ENCODE measurements around the gene LMOD2.

Gene LMOD2

DNA sequence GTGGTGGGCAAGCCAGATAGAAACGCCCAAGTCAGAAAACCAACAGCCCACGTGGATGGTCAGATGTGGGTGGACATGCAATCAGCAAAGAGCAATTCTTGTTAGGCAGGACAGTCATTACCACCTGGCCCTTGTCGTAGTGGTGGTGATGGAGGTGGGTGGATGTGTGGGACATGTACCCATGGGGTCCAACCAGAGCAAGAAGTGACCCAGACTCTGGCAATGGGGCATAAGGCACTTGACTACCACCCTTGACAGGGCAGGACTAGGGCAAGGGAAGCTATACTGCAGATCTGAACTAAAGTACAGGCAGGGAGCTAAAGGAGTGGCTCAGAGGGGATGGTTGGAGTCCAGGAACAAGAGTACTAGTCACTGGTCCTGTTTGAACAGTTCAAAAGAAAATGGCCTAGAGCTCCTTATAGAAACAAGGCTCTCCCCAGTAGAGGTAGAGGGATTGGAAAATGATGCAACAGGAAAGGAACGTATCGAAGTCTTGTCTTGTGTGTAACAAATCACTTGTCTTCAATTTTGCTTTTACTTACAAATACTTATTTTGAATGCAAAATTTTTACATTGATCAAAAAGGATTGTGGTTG lies 17.6 kb downstream of the LMOD2 start:
- no peak for DNase-seq (ENCODE audit: low spot score)

DNA sequence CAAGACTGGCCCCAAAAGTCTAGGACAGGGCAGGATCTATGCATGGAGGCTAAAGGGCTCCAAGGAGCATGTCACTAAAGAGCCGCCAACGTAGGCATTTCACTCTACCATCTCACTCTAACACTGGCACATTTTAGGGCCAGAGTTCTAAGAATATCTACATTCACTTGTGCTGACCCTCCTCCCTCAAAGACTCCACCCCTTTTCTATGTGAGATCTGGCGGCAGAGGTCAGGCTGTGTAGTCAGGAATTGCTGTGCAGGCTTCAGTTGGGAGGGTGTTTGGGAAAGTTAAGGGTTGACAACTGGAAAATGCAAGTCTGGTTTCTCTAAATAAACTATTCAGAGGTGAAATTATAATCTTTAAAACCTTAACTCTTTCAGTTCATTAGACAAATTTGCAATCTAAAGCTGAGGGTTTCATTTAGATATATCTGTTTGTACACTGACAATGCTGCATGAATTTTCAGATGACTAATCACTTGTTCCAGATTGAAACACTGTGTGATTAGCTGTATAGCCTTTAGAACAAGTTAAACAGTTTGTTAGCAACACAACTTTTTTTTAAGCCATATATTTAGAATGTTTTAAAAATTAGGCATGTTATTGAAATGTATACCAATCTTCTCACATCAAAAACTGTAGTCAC lies 18.2 kb downstream of the LMOD2 start:
- no peak for DNase-seq (ENCODE audit: low spot score)

GRCh38 chr7:123674399-123675180 lies 18.9 kb downstream of the LMOD2 start:
- DNase-seq (ENCODE audit: low spot score) = no peak

- DNase-seq (ENCODE audit: low spot score) = no peak
Measured at GRCh38 chr7:123675181-123675473, 19.5 kb downstream of the LMOD2 start.

GRCh38 chr7:123677061-123677715 lies 21.5 kb downstream of the LMOD2 start:
- DNase-seq (ENCODE audit: low spot score) = no peak

- no peak for DNase-seq (ENCODE audit: low spot score)
Measured at GRCh38 chr7:123679614-123680013, 23.9 kb downstream of the LMOD2 start.

DNA sequence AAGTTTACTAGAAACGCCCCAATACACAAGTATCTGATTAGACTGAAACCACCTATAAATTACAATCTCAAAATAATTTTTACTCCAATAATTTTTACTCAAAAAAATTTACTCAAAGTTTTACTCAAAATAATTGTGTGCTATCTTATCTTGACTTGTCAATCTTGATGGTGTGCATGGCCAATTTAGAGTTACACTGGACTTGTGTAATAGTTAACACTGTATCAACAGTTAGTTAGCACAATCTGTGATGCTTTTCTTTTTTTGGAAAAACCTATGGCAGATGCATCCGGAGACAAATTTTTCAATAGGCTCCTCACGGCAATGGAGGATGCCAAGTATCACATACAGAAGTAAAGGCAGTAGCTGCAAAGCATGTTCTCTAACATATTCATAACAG lies 24.9 kb downstream of the LMOD2 start:
- no peak for DNase-seq (ENCODE audit: low spot score)

DNA sequence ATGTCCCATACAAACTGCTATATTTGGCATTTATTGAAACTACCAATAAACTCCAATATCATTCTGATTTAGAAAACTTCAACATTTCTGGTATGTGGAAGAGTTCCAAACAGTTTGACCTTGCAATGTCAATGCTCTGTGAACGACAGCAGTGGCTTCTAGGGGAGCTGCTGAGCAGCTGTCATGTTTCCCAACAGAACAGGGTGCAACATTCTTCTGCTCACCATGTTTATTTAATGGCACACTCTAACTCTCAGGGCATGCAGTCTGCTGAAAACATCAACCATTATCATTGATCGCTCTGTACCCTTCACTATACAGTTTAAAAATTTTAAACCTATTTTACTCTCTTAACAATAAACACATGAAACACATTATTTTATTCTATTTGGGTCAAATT lies 25.9 kb downstream of the LMOD2 start:
- DNase-seq (ENCODE audit: low spot score) = no peak

DNA sequence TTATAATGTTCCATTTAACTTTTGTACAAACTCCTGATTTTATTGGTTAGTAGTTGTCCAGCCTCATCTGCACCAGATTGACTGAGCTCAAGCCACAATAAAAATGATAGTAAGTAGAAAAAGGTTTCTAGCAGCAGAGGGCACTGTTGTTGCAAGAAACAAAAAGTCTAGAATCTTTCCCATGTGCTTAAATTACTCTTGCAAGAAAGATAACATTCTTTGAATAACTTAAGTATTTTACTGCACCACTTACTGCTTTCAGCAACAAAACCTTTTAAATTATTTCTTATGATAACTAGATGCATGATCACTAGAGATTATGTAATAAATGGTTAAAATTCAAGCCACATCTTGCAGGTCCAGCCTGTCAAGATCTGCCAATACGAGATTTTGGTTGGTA lies 27.0 kb downstream of the LMOD2 start:
- DNase-seq (ENCODE audit: low spot score) = peak; percentile 58

GRCh38 chr7:123687161-123687560 lies 31.5 kb downstream of the LMOD2 start:
- no peak for DNase-seq (ENCODE audit: low spot score)

- DNase-seq (ENCODE audit: low spot score) = no peak
Measured at GRCh38 chr7:123687727-123688126, 32.1 kb downstream of the LMOD2 start.

DNA sequence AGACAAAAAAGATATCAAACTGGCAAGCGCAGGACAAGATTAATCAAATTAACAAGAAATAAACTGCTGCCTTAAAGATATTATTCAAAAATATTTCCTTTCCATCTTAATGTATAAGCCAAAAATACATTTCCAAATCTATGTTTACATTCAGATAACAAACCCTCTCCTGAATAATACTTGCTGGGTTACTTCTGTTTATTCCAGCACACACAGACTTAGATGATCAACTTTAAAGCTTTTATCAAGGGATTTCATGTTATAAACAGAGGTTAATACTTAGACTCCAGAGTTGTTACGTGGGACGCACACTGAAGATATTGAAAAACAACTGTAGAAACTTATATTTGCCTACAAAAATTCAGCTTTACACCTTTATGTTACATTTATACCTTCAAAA lies 33.6 kb downstream of the LMOD2 start:
- no peak for DNase-seq (ENCODE audit: low spot score)

DNA sequence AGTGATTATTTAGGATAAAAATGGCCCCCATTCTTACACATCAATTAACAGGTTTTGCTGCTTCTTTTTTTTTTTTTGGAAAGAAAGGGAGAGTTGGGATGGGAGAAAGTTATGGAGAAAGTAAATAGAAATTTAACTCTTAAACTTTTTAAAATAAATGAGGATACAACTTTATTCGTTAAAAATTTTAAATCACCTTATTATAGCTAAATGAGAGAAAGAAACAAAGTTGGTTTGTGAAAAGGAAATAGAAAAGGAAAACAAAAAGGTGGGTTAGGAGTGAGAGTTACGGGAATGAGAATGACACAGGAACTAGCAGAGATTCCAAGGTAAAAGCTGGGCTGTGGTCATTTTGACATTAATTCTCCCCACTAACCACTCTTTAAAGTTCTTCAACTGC lies 34.9 kb downstream of the LMOD2 start:
- DNase-seq (ENCODE audit: low spot score) = no peak

GRCh38 chr7:123692471-123692877 lies 36.8 kb downstream of the LMOD2 start:
- DNase-seq (ENCODE audit: low spot score) = no peak

GRCh38 chr7:123695944-123696677 lies 40.4 kb downstream of the LMOD2 start:
- no peak for DNase-seq (ENCODE audit: low spot score)

DNA sequence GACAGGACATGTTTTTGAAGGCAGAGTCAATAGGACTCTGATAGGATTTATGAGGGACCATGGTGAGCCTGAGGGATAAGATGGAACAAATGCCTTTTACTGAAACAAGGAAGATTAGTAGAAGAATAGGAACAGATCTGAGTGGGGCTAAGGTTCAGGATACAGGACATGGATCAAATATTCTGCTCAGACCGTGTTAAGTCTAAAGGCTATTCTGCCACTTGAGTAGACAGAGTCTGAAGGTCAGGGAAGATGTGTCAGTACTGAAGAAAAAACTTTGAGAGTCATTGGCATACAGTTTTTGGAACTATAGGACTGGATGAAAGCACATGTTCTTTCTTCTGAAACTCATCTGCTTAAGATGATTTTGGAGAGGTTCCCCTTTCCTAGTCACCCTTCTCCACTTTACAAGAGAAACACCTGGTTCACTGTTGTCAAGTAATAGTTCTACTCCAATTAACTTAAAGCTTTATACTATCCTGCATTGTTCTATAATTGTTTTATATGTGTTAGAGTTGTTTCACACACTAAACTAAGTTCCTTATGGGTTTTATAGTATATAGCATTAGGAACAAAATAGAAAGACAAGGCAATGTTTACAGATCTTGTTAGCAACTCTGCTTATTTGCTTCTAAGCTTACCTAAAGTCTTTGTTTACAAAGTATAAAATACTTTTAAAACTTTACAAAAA lies 49.7 kb downstream of the LMOD2 start:
- DNase-seq (ENCODE audit: low spot score) = no peak

- no peak for DNase-seq (ENCODE audit: low spot score)
Measured at GRCh38 chr7:123709525-123709924, 53.9 kb downstream of the LMOD2 start.

DNA sequence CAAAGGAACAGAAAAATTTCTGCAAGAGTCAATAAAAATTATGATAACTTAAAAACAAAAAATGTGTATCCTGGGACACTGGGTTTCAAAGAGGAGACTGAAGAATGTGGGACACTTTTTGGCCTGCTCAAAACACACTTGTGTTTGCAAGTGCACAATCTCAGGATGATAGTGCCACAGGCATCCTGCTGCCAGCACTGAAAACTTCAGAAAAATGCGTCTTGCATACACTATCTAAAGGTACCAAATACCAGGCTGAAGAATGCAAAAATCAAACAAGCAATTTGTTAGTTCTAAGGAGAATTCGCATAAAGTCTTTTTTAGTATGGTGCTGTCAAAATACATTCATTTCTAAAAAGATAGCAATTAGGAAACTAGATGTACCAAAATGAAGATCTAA lies 55.0 kb downstream of the LMOD2 start:
- no peak for DNase-seq (ENCODE audit: low spot score)

- no peak for DNase-seq (ENCODE audit: low spot score)
Measured at GRCh38 chr7:123711832-123712293, 56.2 kb downstream of the LMOD2 start.

DNA sequence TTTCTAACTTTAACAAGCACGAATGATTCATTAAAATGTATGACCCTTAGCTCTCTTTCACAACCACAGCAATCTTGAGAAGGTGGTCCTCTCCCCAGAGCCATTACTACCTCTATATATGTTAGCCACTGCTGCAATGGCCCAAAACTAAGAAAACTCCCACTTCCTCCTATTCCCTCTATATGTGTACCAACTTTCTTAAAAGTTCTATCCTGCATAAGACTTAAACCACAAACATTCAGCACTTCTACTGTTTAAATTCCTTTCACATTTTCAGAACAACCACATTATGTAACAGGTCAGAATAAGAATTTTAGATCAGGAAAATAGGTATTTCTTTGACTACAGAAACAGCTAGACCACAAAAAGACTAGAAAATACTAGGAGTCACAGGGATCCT lies 57.0 kb downstream of the LMOD2 start:
- no peak for DNase-seq (ENCODE audit: low spot score)
